Esophagus muscularis mucosa (tissue), 4 donors: Measurements from ENCODE around the gene TMSB15B. TPM values are rescaled to one million over a fixed set of nuclear protein-coding genes. Genes with fewer than 3 reads are reported as not detected.
"Not testable (repeated sequence)": the region's sequence is repeated elsewhere in the genome, so short reads cannot be mapped to it uniquely, and the experiment has no call there.

Experiments
- DNase-seq: peaks from one replicate; pipeline ENCODE4 v3.0.0-alpha.2; 2017; ENCODE audit errors: extremely low spot score
- H3K27ac ChIP-seq, 4 donors: fragments of 200-600 bp; sonication (generic); replicated peaks in 1 of 4; 1 replicate in 3 of 4; 2 replicates in 1 of 4; pipeline ENCODE4 v1.5.1; 2016 to 2019; ENCODE audit warnings: mild to moderate bottlenecking in 1 of 4
- H3K27me3 ChIP-seq, 4 donors: fragments of 200-600 bp; sonication (generic); one replicate each; pipeline versions ENCODE4 v1.5.1 to v1.6.0; 2016 to 2019
- H3K36me3 ChIP-seq, 4 donors: fragments of 200-600 bp; sonication (generic); one replicate each; pipeline ENCODE4 v1.5.1; 2016 to 2019
- H3K4me1 ChIP-seq, 4 donors: fragments of 200-600 bp; sonication (generic); one replicate each; pipeline ENCODE4 v1.5.1; 2016 to 2019
- H3K4me3 ChIP-seq, 4 donors: fragments of 200-600 bp; sonication (generic); 1 replicate in 2 of 4; 2 replicates in 2 of 4; pipeline ENCODE4 v1.5.1; 2016 to 2019; ENCODE audit warnings: mild to moderate bottlenecking in 4 of 4, moderate library complexity in 1 of 4
- H3K9me3 ChIP-seq, 4 donors: fragments of 200-600 bp; sonication (generic); 1 replicate in 3 of 4; 2 replicates in 1 of 4; pipeline ENCODE4 v1.5.1; 2016 to 2019
- EP300 ChIP-seq: sonication (generic); formaldehyde crosslinking; IDR thresholded peaks from one replicate; pipeline ENCODE4 v1.6.1; 2017; ENCODE audit warnings: antibody characterized with exemption
- POLR2A ChIP-seq: fragments of 450-650 bp; IDR thresholded peaks from one replicate; pipeline ENCODE4 v1.6.1; 2017; ENCODE audit warnings: antibody characterized with exemption, moderate library complexity, mild to moderate bottlenecking, low read depth
- POLR2AphosphoS5 ChIP-seq, 2 donors: sonication (generic); formaldehyde crosslinking; IDR thresholded peaks; one replicate each; pipeline ENCODE4 v1.6.1; 2017; ENCODE audit warnings: antibody characterized with exemption in 2 of 2
- WGBS: methylation state at CpG from one replicate; pipeline ENCODE4 v1.1.5; 2018; 5-methylcytosine and 5-hydroxymethylcytosine counted together
- intact Hi-C: fragments of 100-400 bp; cut with DNase I; formaldehyde crosslinking; loops from one replicate; pipeline ENCODE4 v1.15.1; 2023
- total RNA-seq, 4 donors: library from RNA; depleted of rRNA; stranded (reverse); fragments of >200 nt; gene quantifications; one replicate each; pipeline versions ENCODE4 v1.1.0 to v1.2.1, GENCODE V29; 2016
- TF ChIP-seq, protein P1 (sequence below), 3 experiments: fragments of 200-600 bp in 2 of 3; fragments of 450-650 bp in 1 of 3; sonication (generic) in 2 of 3; IDR thresholded peaks; one replicate each; pipeline ENCODE4 v1.5.1; 2017 to 2019; ENCODE audit warnings: antibody characterized with exemption in 3 of 3, mild to moderate bottlenecking in 2 of 3, moderate library complexity in 1 of 3

TMSB15B gene
- total RNA-seq, 4 donors from 2014 or later, result 3.6 to 10.8 (median 5.1) TPM

DNA sequence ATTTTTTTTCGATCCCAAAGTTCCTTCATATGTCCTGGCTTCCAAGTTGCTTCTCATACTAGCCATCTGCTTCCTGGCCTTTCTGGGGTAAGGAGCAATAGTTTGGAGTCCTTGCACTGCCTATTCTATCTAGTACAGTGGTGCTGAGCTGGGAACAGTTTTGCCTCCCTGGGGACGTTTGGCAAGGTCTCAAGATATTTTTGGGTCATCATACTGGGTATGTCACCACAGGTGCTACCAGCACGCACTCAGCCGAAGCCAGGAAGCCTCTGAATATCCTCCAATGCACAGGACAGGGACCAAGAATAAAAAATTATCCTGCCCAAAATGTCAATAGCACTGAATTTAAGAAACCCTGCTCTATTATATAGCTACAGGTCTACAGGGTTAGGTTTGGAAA is 35.4 kb upstream of the TMSB15B start:
- intact Hi-C loops, result no loop called here
- H3K27ac ChIP-seq, result no peak overlapping the region
- H3K27me3 ChIP-seq, result no peaks in the 10 kb centered on the region
- TF ChIP-seq, protein P1, sequence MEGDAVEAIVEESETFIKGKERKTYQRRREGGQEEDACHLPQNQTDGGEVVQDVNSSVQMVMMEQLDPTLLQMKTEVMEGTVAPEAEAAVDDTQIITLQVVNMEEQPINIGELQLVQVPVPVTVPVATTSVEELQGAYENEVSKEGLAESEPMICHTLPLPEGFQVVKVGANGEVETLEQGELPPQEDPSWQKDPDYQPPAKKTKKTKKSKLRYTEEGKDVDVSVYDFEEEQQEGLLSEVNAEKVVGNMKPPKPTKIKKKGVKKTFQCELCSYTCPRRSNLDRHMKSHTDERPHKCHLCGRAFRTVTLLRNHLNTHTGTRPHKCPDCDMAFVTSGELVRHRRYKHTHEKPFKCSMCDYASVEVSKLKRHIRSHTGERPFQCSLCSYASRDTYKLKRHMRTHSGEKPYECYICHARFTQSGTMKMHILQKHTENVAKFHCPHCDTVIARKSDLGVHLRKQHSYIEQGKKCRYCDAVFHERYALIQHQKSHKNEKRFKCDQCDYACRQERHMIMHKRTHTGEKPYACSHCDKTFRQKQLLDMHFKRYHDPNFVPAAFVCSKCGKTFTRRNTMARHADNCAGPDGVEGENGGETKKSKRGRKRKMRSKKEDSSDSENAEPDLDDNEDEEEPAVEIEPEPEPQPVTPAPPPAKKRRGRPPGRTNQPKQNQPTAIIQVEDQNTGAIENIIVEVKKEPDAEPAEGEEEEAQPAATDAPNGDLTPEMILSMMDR (IDR thresholded peaks at IDR 0.05), result no peak
- no peak for TF ChIP-seq EP300
- TF ChIP-seq POLR2AphosphoS5 (IDR thresholded peaks at IDR 0.05), result no peak
- TF ChIP-seq POLR2A, result no peak
- DNase-seq, result no peak
- no peak overlapping the region for H3K4me3 ChIP-seq
- H3K4me1 ChIP-seq, result no peaks in the 10 kb centered on the region
- 81% methylated on average over 4 of the region's 4 CpGs for WGBS
- no peaks in the 10 kb centered on the region for H3K36me3 ChIP-seq
- no peaks in the 10 kb centered on the region for H3K9me3 ChIP-seq

DNA sequence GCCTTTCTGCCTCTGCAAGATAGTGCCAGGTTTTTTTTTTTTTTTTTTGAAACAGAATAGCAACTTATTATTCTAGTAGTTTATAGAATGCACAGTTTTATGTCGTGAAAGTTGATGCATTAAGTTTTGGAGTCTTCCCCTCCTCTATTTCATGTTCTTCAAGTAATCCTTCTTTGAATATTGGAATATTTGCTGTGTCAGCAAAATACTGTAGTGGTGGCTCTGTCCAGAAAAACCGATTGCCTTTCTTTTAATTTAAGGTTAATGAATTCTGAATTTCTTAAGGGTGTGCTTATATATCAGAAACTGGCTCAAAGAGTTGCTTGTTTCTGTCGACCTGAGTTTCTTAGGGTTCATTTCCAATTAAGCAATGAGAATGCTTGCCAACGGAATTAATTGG is 34.8 kb upstream of the TMSB15B start:
- no peaks in the 10 kb centered on the region for H3K36me3 ChIP-seq
- intact Hi-C loops, result no loop called here
- TF ChIP-seq EP300 (no peak), POLR2A (no peak), POLR2AphosphoS5 (IDR thresholded peaks at IDR 0.05) (no peak)
- TF ChIP-seq, protein P1 (IDR thresholded peaks at IDR 0.05), result no peak
- H3K9me3 ChIP-seq, result no peaks in the 10 kb centered on the region
- H3K4me1 ChIP-seq, result no peaks in the 10 kb centered on the region
- H3K27me3 ChIP-seq, result no peaks in the 10 kb centered on the region
- WGBS, result 52% methylated on average over 4 of the region's 4 CpGs
- no peak for DNase-seq
- no peak overlapping the region for H3K4me3 ChIP-seq
- no peak overlapping the region for H3K27ac ChIP-seq

DNA sequence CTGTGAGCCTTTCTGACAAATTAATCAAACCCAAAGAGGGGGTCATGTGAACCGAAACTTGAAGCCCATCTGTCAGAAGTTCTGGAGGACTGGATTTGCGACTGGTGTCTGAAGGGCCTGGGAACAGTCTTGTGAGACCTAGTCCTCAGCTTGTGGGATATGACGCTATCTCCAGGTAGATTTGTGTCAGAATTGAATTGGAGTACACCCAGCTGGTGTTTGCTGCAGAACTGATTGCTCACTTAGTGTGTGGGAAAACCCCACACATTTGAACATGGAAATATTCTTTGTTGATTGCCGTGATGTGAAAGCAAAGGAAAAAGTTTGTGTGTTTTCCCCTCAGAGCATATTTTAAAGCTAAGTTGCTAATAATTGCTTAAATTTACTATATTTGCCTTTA is 30.3 kb upstream of the TMSB15B start:
- no peak overlapping the region for H3K4me3 ChIP-seq
- TF ChIP-seq, protein P1 (IDR thresholded peaks at IDR 0.05), result no peak
- TF ChIP-seq EP300, result no peak
- H3K27ac ChIP-seq, result no peak overlapping the region
- no peaks in the 10 kb centered on the region for H3K9me3 ChIP-seq
- no peaks in the 10 kb centered on the region for H3K4me1 ChIP-seq
- H3K27me3 ChIP-seq, result no peaks in the 10 kb centered on the region
- DNase-seq, result no peak
- H3K36me3 ChIP-seq, result no peaks in the 10 kb centered on the region
- WGBS, result 62% methylated on average over 4 of the region's 4 CpGs
- intact Hi-C loops, result no loop called here

DNA sequence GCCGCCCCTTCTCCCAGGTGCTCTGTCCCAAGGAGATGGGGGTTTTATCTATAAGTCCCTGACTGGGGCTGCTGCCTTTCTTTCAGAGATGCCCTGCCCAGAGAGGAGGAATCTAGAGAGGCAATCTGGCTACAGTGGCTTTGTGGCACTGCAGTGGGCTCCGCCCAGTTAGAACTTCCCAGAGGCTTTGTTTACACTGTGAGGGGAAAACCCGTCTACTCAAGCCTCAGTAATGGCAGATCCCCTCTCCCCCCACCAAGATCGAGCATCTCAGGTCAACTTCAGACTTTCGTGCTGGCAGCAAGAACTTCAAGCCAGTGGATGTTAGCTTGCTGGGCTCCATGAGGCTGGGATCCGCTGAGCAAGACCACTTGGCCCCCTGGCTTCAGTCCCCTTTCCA is 22.2 kb upstream of the TMSB15B start:
- DNase-seq, H3K36me3 ChIP-seq, H3K4me1 ChIP-seq, H3K27ac ChIP-seq, intact Hi-C loops, H3K4me3 ChIP-seq, H3K9me3 ChIP-seq: not testable (repeated sequence)
- whole genome bisulfite sequencing, result 66% methylated on average over 2 of the region's 6 CpGs
- H3K27me3 ChIP-seq, result peaks cover 0 to 10% (median 0%) of the 10 kb centered on the region in 4 donors

DNA sequence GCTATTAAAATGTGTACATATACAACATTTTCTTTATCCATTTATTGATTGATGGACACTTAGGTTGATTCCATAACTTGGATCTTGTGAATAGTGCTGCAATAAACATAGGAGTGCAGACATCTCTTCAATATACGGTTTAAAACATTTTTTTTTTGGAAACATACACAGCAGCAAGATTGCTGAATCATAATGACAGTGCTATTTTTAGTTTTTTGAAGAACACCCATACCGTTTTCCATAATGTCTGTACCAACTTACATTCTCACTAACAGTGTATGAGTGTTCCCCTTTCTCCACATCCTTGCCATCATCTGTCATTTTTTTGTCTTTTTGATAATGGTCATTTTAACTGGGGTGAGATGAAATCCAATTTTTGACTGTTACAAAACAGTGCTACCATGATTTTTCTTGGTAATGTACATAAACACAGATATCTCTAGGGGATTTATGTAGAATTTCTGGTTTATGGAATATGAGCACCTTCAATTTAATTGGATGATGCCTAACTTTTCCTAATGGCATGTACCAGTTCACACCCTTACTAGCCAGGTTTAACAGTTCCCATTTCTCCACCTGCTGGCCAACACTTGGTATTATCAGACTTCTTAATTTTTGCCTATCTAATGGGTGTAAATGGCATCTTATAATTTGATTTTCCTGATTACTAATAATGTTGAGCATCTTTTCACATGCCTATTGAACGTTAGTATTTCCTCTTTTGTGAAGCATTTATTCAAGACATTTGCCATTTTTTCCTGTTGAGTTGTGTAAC is 21.0 kb upstream of the TMSB15B start:
- WGBS, result 18% methylated on average over 3 of the region's 3 CpGs
- intact Hi-C loops, result loop anchor here (1.0 kb wide), 1 partner anchor 96 kb away; no protein-coding TSS in a partner anchor
- peaks cover 0 to 11% (median 0%) of the 10 kb centered on the region in 4 donors for H3K27me3 ChIP-seq

More for the DNA sequence above, 21.0 kb upstream of the TMSB15B start:
- no peak for DNase-seq
- H3K27ac ChIP-seq, result no peak overlapping the region
- H3K4me1 ChIP-seq, result no peaks in the 10 kb centered on the region
- no peaks in the 10 kb centered on the region for H3K36me3 ChIP-seq
- no peak overlapping the region for H3K4me3 ChIP-seq
- H3K9me3 ChIP-seq, result no peaks in the 10 kb centered on the region
- TF ChIP-seq POLR2A, result no peak
- TF ChIP-seq, protein P1 (IDR thresholded peaks at IDR 0.05), result peak; percentile 41 to 51 (median 41)
